Glutamatergic neuron (in vitro differentiated cells): Measurements from ENCODE around the gene DPY19L1. TPM values are rescaled to one million over a fixed set of nuclear protein-coding genes. Genes with fewer than 3 reads are reported as not detected.
A peak's percentile ranks its signal among the peaks of the same experiment; 100 is the strongest.
"Not testable (repeated sequence)": the region's sequence is repeated elsewhere in the genome, so short reads cannot be mapped to it uniquely, and the experiment has no call there.

Source experiments
- DNase-seq: peaks from one replicate; pipeline ENCODE4 v3.0.0; 2022
- H3K27ac Mint-ChIP-seq: one replicate; pipeline ENCODE4 v1.8.0; 2020; ENCODE audit warnings: mild to moderate bottlenecking, mixed read lengths, inconsistent platforms; ENCODE audit not compliant: unreplicated experiment
- H3K27me3 Mint-ChIP-seq: one replicate; pipeline ENCODE4 v1.8.0; 2020; ENCODE audit warnings: mild to moderate bottlenecking, moderate library complexity, mixed read lengths, inconsistent platforms; ENCODE audit not compliant: unreplicated experiment
- H3K36me3 Mint-ChIP-seq: one replicate; pipeline ENCODE4 v1.8.0; 2020; ENCODE audit warnings: mild to moderate bottlenecking, mixed read lengths, inconsistent platforms; ENCODE audit not compliant: unreplicated experiment
- H3K4me1 Mint-ChIP-seq: one replicate; pipeline ENCODE4 v1.8.0; 2020; ENCODE audit warnings: mild to moderate bottlenecking, low read depth, mixed read lengths, inconsistent platforms; ENCODE audit not compliant: unreplicated experiment
- H3K4me3 Mint-ChIP-seq: one replicate; pipeline ENCODE4 v1.8.0; 2020; ENCODE audit warnings: mild to moderate bottlenecking, mixed read lengths, inconsistent platforms; ENCODE audit not compliant: unreplicated experiment
- H3K9me3 Mint-ChIP-seq: one replicate; pipeline ENCODE4 v1.8.0; 2020; ENCODE audit warnings: mild to moderate bottlenecking, moderate library complexity, mixed read lengths, inconsistent platforms; ENCODE audit not compliant: unreplicated experiment
- CTCF ChIP-seq: fragments of 200-600 bp; sonication (generic); IDR thresholded peaks from one replicate; pipeline ENCODE4 v1.5.0; 2021; ENCODE audit not compliant: partially characterized antibody, unreplicated experiment
- total RNA-seq: library from RNA; stranded (reverse); fragmentation: NEBNext Ultra II Directional; extraction: Animal tissue kit (Norgen Biotek cat#: 25700); gene quantifications from one replicate; pipeline ENCODE4 v1.2.1, GENCODE V29; 2021; ENCODE audit not compliant: unreplicated experiment

DPY19L1 gene
- total RNA-seq, 1 donor from 2014 or later, result 12.3 TPM

DNA sequence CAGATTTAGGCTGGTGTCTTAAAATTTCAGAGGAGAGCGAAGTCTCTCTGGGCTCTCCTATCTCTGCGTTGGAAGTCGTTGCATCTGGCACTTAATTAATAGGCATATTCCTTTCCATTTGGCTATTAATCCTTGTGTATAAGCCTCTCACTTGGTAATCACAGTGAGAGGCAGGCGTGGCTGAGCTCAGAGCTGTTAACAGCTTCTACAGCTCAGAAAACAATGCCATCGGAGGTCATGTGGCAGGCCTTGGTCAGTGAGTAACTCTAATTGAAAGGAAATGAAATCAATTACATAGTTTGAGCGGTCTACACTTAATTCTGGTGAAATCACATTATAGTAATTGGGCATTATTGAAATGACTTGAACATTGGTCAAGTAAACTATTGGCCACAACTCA, 135.1 kb downstream of the DPY19L1 start:
- peaks cover 5% of the 10 kb centered on the region for H3K36me3 Mint-ChIP-seq
- H3K4me3 Mint-ChIP-seq, result no peak overlapping the region
- DNase-seq, result no peak
- peaks cover 6% of the 10 kb centered on the region for H3K9me3 Mint-ChIP-seq
- peaks cover 4% of the 10 kb centered on the region for H3K27me3 Mint-ChIP-seq
- TF ChIP-seq CTCF, result no peak
- no peak overlapping the region for H3K27ac Mint-ChIP-seq
- H3K4me1 Mint-ChIP-seq, result peaks cover 4% of the 10 kb centered on the region

DNA sequence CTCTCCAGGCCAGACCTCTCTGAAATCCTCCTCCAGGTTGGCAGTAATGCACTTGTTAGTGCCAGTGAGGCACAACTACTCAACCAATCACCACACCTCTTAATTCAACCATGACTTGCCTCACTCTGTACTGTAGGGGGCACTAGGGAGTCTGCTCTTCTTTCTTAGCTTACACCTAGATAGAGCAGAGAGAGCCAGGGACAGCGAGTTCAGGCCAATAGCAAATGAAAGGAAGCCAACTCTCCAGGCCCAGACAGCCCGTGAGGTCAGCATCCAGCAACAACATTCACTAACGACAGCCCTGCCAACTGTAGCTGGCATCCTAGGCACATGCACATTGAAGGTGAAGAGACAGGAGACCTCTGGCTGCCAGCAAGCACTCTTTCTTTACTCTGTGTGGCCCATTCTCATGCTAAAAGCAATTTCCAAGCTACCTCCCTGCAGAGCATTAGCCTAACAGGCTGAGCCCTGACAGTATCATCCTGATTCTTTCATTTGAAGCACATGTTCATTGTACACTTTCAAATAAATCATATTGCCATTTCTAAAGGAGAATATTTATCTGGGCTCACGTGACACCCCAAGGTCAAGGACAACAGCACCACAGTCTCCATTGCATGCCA, 136.3 kb downstream of the DPY19L1 start:
- TF ChIP-seq CTCF, result peak; percentile 30
- no peak overlapping the region for H3K4me3 Mint-ChIP-seq
- DNase-seq, result no peak
- H3K36me3 Mint-ChIP-seq, result peaks cover 14% of the 10 kb centered on the region
- H3K4me1 Mint-ChIP-seq, result peaks cover 4% of the 10 kb centered on the region
- H3K27me3 Mint-ChIP-seq, result peaks cover 4% of the 10 kb centered on the region
- peaks cover 9% of the 10 kb centered on the region for H3K9me3 Mint-ChIP-seq
- H3K27ac Mint-ChIP-seq, result no peak overlapping the region

DNA sequence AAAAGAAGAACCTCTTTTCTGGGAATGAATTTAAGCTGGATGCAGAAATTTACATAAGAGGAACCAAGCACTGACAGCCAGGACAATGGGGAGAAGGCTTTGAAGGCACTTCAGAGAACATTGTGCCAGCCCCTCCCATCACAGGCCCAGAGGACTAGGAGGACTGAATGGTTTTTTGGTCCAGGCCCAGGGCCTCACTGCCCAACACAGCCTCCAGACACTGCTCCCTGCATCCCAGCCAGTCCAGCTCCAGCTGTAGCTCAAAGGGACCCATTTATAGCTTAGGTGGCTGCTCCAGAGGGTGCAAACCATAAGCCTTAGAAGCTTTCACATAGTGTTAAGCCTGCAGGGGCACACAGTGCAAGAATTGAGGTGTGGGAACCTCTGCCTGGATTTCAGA, 142.1 kb downstream of the DPY19L1 start:
- H3K27me3 Mint-ChIP-seq, result peaks cover 3% of the 10 kb centered on the region

DNA sequence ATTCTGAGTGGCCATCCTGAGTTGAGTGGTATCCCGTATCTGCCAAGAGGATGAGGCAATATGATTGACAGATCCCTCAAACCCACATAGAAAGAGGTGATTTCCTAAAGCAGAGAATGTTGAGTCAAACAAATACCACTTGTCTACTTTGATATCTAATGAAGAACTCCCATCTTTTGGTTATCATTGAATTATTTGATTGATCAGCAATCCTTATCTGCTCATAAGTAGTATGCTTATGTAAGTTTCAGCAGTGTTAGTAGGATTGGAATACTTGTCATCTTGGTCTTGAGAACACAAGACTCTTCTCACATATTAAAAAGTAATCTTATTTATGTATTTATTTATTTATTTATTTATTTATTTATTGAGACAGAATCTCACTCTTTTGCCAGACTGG, 147.3 kb downstream of the DPY19L1 start:
- peaks cover 17% of the 10 kb centered on the region for H3K36me3 Mint-ChIP-seq
- no peak overlapping the region for H3K27ac Mint-ChIP-seq
- no peak for DNase-seq
- H3K9me3 Mint-ChIP-seq, result peaks cover 4% of the 10 kb centered on the region
- H3K4me3 Mint-ChIP-seq, result no peak overlapping the region
- TF ChIP-seq CTCF, result no peak
- H3K4me1 Mint-ChIP-seq, result no peaks in the 10 kb centered on the region
- no peaks in the 10 kb centered on the region for H3K27me3 Mint-ChIP-seq

More for the DNA sequence above, 142.1 kb downstream of the DPY19L1 start:
- H3K27ac Mint-ChIP-seq, result no peak overlapping the region
- TF ChIP-seq CTCF, result no peak
- H3K4me3 Mint-ChIP-seq, result no peak overlapping the region
- H3K36me3 Mint-ChIP-seq, result peaks cover 35% of the 10 kb centered on the region
- H3K4me1 Mint-ChIP-seq, result no peaks in the 10 kb centered on the region
- DNase-seq, result no peak
- H3K9me3 Mint-ChIP-seq, result peaks cover 10% of the 10 kb centered on the region

GRCh38 chr7:34886856-34887255, 150.4 kb downstream of the DPY19L1 start:
- no peak overlapping the region for H3K27ac Mint-ChIP-seq

DNA sequence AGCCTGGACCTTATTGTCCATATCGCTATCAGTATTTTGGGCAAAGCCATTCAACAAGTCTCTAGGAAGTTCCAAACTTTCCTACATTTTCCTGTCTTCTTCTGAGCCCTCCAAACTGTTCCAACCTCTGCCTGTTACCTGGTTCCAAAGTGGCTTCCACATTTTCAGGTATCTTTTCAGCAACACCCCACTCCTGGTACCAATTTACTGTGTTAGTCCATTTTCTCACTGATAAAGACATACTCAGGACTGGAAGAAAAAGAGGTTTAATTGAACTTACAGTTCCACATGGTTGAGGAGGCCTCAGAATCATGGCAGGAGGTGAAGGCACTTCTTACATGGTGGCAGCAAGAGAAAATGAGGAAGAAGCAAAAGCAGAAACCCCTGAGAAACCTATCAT, 153.4 kb downstream of the DPY19L1 start:
- not testable (repeated sequence) for H3K9me3 Mint-ChIP-seq, H3K27ac Mint-ChIP-seq, H3K4me3 Mint-ChIP-seq, H3K27me3 Mint-ChIP-seq, H3K4me1 Mint-ChIP-seq, DNase-seq
- peaks cover 14% of the 10 kb centered on the region for H3K36me3 Mint-ChIP-seq

More at GRCh38 chr7:34886856-34887255, 150.4 kb downstream of the DPY19L1 start:
- H3K9me3 Mint-ChIP-seq, result no peaks in the 10 kb centered on the region
- H3K4me1 Mint-ChIP-seq, result no peaks in the 10 kb centered on the region
- DNase-seq, result no peak
- TF ChIP-seq CTCF, result no peak
- H3K27me3 Mint-ChIP-seq, result no peaks in the 10 kb centered on the region
- H3K36me3 Mint-ChIP-seq, result peaks cover 16% of the 10 kb centered on the region
- no peak overlapping the region for H3K4me3 Mint-ChIP-seq
